Stimulated activated CD4-positive, alpha-beta T cell treated with anti-CD3 and anti-CD28 coated beads, Interleukin-2, amount 100 ng/mL, for 48 hours (primary cell): ENCODE results near the gene GPR135.
"Not testable (repeated sequence)": the region's sequence is repeated elsewhere in the genome, so short reads cannot be mapped to it uniquely, and the experiment has no call there.

Source experiments
- DNase-seq, 2 donors: peaks; one replicate each; pipeline ENCODE4 v3.0.0-alpha.2; 2020

Gene GPR135

GRCh38 chr14:59474172-59474571 is 9.0 kb upstream of the GPR135 start:
- no peak for DNase-seq

DNA sequence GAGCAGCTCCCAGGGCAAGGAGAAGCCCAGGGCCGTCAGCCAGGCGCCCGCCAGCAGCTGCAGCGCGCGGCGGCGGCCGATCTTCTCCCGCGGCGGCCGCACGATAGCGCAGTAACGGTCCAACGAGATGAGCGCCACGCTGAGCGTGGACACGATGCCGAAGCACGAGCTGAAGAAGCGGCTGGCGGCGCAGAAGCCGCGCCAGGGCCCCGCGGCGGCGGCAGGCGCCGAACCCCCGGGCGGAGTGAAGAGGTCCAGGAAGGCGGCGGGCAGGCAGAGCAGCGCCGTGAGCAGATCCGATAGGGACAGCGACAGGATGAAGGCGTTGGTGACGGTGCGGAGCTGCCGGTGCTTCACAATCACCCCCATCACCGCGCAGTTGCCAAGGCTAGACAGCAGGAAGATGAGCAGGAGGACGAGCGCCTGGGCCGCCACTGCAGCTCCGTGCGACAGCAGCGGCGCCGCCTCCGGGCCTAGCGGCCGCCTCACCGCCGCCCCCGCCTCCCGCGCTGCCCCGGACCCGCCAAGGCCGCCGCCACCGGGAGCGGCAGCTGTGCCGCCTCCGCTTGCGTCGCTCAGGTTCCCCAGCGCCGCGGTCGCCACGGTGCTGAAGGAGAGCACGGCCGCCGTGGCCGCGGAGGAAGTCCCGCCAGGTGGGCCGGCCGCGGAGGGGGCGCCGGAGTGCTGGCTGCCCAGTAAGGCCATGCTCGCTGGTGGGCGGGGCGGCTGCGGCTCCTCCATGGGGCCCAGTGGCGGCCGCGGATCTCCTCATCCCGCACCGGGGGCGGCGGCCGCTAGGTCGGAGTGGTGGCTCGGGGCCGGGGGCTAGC is 479 bp downstream of the GPR135 start:
- DNase-seq: peak; percentile 27 to 34

DNA sequence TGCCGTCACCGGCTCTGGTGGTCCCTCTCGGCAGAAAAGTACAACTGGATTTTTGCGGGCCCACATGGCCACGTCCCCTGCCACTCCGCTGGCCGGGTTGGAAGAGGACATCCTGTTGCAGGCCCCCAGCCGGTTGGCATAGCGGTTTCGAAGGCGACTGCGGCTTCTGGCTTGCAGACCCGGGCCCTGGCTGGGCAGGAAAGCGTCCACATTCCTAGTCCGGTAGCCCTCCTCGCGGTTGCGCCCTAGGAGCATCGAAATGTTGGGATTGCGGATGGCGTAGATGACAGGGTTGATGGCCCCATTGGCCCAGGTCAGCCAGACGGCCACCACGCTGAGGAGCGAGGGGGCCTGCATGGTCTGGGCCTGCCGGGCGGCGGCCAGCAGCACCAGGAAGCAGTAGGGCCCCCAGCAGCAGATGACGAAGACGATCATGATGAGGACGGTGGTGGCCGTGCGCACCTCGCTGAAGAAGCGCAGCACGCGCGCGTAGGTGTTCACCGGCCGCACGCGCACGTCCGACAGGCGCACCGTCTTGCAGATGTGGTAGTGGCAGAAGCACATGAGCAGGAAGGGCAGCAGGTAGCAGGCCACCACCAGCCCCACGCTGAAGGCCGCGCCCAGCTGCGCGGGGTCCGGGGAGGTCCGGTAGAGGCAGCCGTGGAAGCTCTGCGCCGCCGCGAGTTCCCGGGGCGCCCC is 1.2 kb downstream of the GPR135 start:
- peak; percentile 23 to 34 for DNase-seq

DNA sequence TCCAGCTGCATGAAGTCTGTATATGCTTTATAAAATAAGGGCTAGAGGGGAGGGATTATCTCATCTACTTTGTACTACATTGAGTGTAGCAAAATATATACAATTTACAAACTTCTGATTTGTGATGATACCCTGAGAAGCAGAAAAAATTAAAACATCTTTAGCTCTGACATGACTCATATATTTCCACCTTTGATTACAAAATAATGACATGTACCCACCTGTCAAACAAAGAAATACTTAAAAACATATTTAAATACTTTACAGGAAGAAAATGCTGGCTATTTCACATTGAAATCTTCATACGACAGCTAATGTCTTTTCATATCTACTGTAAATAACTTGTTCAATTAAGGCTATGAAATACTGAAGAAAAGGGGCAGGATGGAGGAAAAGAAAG is 3.3 kb downstream of the GPR135 start:
- no peak for DNase-seq

- no peak for DNase-seq
Measured at GRCh38 chr14:59460378-59460777, 4.8 kb downstream of the GPR135 start.

DNA sequence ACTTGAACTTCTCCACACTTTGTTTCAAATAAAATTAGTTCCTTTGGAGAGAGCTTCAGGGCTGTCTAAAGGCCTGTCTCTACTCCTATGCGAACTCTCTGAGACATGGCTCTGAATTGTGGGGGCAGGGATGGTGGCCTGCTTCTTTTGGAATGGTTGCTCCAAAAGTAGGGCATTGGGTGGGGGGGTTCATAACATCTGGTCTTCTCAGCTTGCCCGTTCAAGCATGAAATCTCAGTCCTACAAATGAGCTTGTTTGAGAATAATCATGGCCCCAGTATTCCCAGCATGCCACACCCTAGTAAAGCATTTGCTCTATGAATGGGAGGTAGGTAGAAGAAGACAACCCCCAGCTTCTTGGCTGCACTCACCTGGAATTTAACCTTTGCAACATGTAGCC is 6.7 kb downstream of the GPR135 start:
- DNase-seq: no peak

DNA sequence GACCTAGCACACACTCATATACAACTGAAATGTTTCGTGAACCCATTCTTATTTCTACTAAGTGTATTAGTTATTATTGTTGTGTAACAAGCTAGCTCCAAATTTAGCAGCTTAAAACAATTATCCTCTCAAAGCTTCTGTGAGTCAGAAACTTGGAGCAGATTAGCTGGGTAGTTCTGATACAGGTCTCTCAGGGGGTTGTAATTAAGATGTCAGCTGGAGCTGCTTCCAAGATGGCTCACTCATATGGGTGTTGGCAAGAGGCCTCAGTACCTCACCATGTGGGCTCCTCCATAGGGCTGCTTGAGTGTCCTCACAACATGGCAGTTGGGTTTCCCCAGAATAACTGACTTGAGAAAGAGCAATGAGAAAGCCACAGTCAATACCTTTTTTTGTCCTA is 9.8 kb downstream of the GPR135 start:
- no peak for DNase-seq

GRCh38 chr14:59454139-59454538 is 11.0 kb downstream of the GPR135 start:
- DNase-seq: no peak

DNA sequence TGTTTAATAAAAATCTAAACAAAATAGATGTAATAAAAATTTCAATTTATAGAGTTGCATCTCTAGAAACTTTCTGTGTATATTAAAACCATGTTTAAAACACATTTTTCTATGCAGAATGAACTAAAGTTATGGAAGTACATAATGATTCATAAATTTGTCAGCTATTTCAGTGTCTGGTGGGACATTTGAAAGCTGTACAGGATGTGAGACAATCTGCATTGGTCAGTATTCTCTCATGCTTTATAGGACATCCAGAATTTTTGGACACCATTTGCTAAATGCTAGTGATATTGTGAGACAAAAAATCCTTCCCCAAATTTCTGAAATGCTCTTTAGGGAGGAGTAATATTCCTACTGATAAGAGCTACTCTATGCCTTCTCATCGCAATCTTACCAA is 13.3 kb downstream of the GPR135 start:
- DNase-seq: no peak

GRCh38 chr14:59450716-59451115 is 14.5 kb downstream of the GPR135 start:
- DNase-seq: no peak

DNA sequence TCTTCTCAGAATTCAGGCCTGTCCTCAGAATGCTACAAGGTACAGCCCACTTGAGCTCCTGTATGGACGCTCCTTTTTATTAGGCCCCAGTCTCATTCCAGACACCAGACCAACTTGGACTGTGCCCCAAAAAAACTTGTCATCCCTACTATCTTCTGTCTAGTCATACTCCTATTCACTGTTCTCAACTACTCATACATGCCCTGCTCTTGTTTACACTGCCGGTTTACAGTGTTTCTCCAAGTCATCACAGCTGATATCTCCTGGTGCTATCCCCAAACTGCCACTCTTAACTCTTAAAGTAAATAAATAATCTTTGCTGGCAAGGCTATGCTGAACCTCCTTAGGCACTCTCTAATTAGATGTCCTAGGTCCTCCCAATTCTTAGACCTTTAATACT is 16.5 kb downstream of the GPR135 start:
- not testable (repeated sequence) for DNase-seq

GRCh38 chr14:59439256-59439965 is 25.8 kb downstream of the GPR135 start:
- no peak for DNase-seq

GRCh38 chr14:59438195-59438647 is 27.0 kb downstream of the GPR135 start:
- no peak for DNase-seq

GRCh38 chr14:59435987-59436386 is 29.2 kb downstream of the GPR135 start:
- no peak for DNase-seq

DNA sequence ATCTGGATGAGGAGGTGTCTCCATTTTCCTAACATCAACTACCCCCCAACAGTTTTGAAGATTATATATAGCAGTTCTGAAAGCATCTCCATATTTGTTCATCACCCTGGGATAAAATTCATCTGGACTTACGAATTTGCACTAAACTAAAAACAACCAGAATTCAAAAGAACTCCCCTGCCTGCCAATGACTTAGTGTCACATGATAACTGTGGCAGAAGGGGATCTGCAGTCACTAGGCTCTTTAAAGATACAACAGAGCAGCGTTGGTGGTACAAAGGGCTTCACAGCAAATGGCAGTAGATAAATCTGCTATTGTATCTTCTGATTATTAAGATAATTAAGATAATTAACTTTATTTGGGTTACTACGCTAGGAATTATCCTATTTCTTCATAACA is 30.1 kb downstream of the GPR135 start:
- DNase-seq: no peak

DNA sequence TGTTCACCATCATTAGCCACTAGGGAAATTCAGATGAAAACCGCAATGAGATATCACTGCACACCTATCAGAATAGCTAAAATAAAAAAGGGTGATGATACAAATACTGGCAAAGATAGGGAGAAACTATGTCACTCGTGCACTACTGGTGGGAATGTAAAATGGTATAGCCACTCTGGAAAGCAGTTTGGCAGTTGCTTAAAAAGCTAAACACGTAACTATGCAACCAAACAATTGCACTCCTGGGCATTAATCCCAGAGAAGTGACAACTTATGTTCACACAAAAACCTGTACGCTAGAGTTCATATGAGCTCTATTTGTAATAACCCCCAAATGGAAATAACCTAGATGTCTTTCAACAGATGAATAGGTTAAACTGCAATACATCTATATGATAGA is 35.4 kb downstream of the GPR135 start:
- no peak for DNase-seq

DNA sequence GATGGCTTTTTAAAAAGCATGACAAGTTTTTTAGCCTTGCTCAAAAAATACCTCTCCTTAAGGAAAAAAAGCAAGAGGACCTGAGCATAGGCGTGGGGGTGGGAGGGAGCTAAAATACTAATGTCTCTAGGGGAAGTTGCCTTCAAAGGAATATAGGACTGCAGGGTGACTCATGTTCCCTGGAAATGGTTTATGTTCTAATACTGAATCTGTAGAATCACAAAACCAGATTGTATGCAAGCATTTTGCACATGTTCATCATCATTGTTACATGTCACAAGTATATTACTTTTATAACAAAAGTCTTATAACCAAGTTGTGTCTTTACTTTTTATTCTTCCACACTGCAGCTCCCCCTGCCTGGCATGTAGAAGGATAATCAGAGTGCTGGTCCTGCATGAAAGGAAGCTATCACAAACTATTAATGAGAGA is 36.6 kb downstream of the GPR135 start:
- no peak for DNase-seq

- no peak for DNase-seq
Measured at GRCh38 chr14:59427653-59428580, 37.3 kb downstream of the GPR135 start.

DNA sequence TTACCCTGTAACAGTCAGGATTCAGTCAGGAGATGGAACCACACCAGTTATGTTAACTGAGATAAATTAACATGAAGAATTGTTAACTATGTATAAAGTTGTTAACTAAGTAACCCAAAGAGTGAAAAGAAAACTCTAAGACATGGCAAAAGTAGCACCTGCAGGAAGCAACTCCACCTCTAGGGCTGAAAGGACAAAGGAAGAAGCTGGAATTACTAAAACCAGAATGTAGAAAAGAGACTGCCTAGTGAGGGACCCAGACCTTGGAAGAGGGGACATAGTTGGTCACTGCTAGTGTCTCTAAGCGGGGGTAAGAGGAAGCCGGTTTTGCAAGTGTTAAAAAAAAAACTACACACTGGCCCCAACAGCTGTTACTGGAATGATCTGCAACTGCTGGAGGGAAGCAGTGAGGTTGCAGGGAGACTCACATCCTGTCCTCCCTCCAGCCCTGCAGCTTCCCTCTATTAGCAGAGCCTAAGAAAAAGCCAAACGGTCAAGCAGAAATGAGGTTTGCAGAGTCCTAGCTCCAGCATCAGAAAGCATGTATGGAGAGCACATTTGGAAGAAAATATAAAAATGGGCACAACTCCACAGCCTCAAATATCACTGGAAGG is 39.8 kb downstream of the GPR135 start:
- no peak for DNase-seq

GRCh38 chr14:59424341-59425071 is 40.7 kb downstream of the GPR135 start:
- no peak for DNase-seq
